ENCODE measurements around the gene SEPTIN12.

Gene SEPTIN12

GRCh38 chr16:4750896-4751295 lies 37.2 kb downstream of the SEPTIN12 start:
- Histone ChIP-seq H3K9me3 (ENCODE audit: severe bottlenecking) (no peaks in the 10 kb centered on the region), H3K4me1 (ENCODE audit: insufficient read depth, poor library complexity, severe bottlenecking) (no peaks in the 10 kb centered on the region), H3K27ac (ENCODE audit: poor library complexity, severe bottlenecking) (no peak overlapping the region), H3K4me3 (ENCODE audit: severe bottlenecking) (no peak overlapping the region), H3K36me3 (ENCODE audit: low read depth) (peaks cover 27% of the 10 kb centered on the region), H3K27me3 (ENCODE audit: insufficient read depth, poor library complexity, severe bottlenecking) (no peaks in the 10 kb centered on the region)
- ATAC-seq (ENCODE audit: low read depth) (no peak), DNase-seq (ENCODE audit: low spot score) (no peak)
- TF ChIP-seq CTCF (IDR thresholded peaks at IDR 0.05; ENCODE audit: poor library complexity, severe bottlenecking), result no peak

- Histone ChIP-seq H3K9me3 (ENCODE audit: severe bottlenecking) (no peaks in the 10 kb centered on the region), H3K4me1 (ENCODE audit: insufficient read depth, poor library complexity, severe bottlenecking) (no peaks in the 10 kb centered on the region), H3K27me3 (ENCODE audit: insufficient read depth, poor library complexity, severe bottlenecking) (no peaks in the 10 kb centered on the region), H3K4me3 (ENCODE audit: severe bottlenecking) (no peak overlapping the region), H3K36me3 (ENCODE audit: low read depth) (peaks cover 16% of the 10 kb centered on the region), H3K27ac (ENCODE audit: poor library complexity, severe bottlenecking) (no peak overlapping the region)
- DNase-seq (ENCODE audit: low spot score) (no peak), ATAC-seq (ENCODE audit: low read depth) (no peak)
- no peak for TF ChIP-seq CTCF (IDR thresholded peaks at IDR 0.05; ENCODE audit: poor library complexity, severe bottlenecking)
These were observed 38.4 kb downstream of the SEPTIN12 start for GRCh38 chr16:4749700-4750257.

GRCh38 chr16:4748682-4749411 lies 39.3 kb downstream of the SEPTIN12 start:
- Histone ChIP-seq H3K4me3 (ENCODE audit: severe bottlenecking) (no peak overlapping the region), H3K9me3 (ENCODE audit: severe bottlenecking) (no peaks in the 10 kb centered on the region), H3K36me3 (ENCODE audit: low read depth) (peaks cover 13% of the 10 kb centered on the region; the same call in 1 of the 2 replicates), H3K27me3 (ENCODE audit: insufficient read depth, poor library complexity, severe bottlenecking) (no peaks in the 10 kb centered on the region), H3K4me1 (ENCODE audit: insufficient read depth, poor library complexity, severe bottlenecking) (no peaks in the 10 kb centered on the region), H3K27ac (ENCODE audit: poor library complexity, severe bottlenecking) (no peak overlapping the region)
- ATAC-seq (ENCODE audit: low read depth) (no peak), DNase-seq (ENCODE audit: low spot score) (no peak)
- no peak for TF ChIP-seq CTCF (IDR thresholded peaks at IDR 0.05; ENCODE audit: poor library complexity, severe bottlenecking)

- no peak overlapping the region for H3K4me3 ChIP-seq (ENCODE audit: severe bottlenecking)
- no peak for ATAC-seq (ENCODE audit: low read depth)
- DNase-seq (ENCODE audit: low spot score), result no peak
- TF ChIP-seq CTCF (IDR thresholded peaks at IDR 0.05; ENCODE audit: poor library complexity, severe bottlenecking), result no peak
- H3K9me3 ChIP-seq (ENCODE audit: severe bottlenecking), result no peaks in the 10 kb centered on the region
- peaks cover 11% of the 10 kb centered on the region; the same call in 1 of the 2 replicates for H3K36me3 ChIP-seq (ENCODE audit: low read depth)
- H3K27ac ChIP-seq (ENCODE audit: poor library complexity, severe bottlenecking), result no peak overlapping the region
- H3K27me3 ChIP-seq (ENCODE audit: insufficient read depth, poor library complexity, severe bottlenecking), result no peaks in the 10 kb centered on the region
- peaks cover 3% of the 10 kb centered on the region for H3K4me1 ChIP-seq (ENCODE audit: insufficient read depth, poor library complexity, severe bottlenecking)
These were observed 40.1 kb downstream of the SEPTIN12 start for GRCh38 chr16:4747906-4748681.
